Colonic mucosa (tissue), 4 donors: ENCODE measurements around the gene WDR4. TPM values are rescaled to one million over a fixed set of nuclear protein-coding genes. Genes with fewer than 3 reads are reported as not detected.
"Not testable (repeated sequence)": the region's sequence is repeated elsewhere in the genome, so short reads cannot be mapped to it uniquely, and the experiment has no call there.

Experiments used
- DNase-seq: peaks from one replicate; pipeline ENCODE4 v3.0.0-alpha.2; 2020
- H3K27ac ChIP-seq: fragments of 200-600 bp; one replicate; pipeline ENCODE4 v1.8.0; 2021
- H3K27me3 ChIP-seq: fragments of 200-600 bp; one replicate; pipeline ENCODE4 v1.8.0; 2021
- H3K36me3 ChIP-seq: fragments of 200-600 bp; one replicate; pipeline ENCODE4 v1.8.0; 2021
- H3K4me1 ChIP-seq: fragments of 200-600 bp; one replicate; pipeline ENCODE4 v1.8.0; 2021; ENCODE audit warnings: mild to moderate bottlenecking
- H3K4me3 ChIP-seq: fragments of 200-600 bp; one replicate; pipeline ENCODE4 v1.8.0; 2021
- H3K9ac ChIP-seq, 2 donors: one replicate each; pipeline ENCODE4 v1.7.0; 2013; ENCODE audit warnings: control low read depth in 2 of 2, low read depth in 2 of 2, low read length in 2 of 2
- H3K9me3 ChIP-seq: fragments of 200-600 bp; one replicate; pipeline ENCODE4 v1.8.0; 2021
- intact Hi-C: fragments of 100-400 bp; cut with DNase I; formaldehyde crosslinking; loops from one replicate; pipeline ENCODE4 v1.14.1; 2022
- total RNA-seq, 2 donors: library from RNA; stranded (reverse); fragmentation: NEBNext Ultra II Directional in 1 of 2; extraction: Animal tissue kit (Norgen Biotek cat#: 25700) in 1 of 2; gene quantifications; one replicate each; pipeline ENCODE4 v1.2.1, GENCODE V29; 2021
- TF ChIP-seq, protein P1 (sequence below): fragments of 200-600 bp; IDR thresholded peaks from one replicate; pipeline ENCODE4 v1.8.0; 2022; ENCODE audit warnings: antibody characterized with exemption, mild to moderate bottlenecking
- donor health status: healthy.
- donor health status: DM: no; HTN: no; CAD: no.
- donor health status: DM: no; HTN: no; CAD: no.

The WDR4 gene, protein sequence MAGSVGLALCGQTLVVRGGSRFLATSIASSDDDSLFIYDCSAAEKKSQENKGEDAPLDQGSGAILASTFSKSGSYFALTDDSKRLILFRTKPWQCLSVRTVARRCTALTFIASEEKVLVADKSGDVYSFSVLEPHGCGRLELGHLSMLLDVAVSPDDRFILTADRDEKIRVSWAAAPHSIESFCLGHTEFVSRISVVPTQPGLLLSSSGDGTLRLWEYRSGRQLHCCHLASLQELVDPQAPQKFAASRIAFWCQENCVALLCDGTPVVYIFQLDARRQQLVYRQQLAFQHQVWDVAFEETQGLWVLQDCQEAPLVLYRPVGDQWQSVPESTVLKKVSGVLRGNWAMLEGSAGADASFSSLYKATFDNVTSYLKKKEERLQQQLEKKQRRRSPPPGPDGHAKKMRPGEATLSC
- 10 to 100 TPM in 1 of 2 donors, 1 to 10 TPM in 1; 8.1 to 43.7 TPM for total RNA-seq

DNA sequence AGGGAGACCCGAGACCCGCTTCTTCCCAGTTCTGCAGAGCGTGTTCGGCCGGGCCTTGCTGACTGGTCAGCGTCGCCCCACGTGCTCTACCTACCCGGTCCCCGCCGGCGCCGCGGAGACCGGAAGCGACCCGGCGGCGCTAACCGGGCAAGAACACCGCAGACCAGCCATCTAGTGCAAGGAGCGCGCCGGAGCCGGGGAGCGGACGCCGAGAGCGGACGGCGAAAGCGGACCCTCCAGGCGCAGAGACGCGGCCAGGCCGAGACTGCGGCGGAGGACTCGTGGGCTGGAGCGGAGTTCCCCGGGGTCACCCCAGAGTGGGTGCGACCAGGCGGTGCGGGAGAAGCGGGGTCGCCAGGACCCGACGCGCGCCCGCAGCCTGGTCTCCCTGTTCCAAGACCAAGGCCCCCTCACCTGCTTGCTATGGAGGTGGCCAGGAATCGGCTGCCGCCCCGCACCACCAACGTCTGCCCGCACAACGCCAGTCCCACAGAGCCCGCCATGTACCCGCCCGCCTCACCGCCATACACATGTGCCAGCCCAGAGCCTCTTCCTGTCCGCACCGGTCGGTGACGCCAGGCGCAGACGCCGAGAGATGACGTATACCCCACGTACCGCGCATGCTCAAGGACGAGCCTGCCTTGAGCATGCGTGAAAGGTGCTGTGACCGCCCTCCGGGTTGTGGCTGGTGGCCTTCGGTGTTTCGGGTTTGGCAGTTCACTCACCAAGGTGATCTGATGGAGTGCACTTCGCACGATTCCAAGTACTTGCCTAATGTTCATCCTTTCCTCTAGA, at the start of gene WDR4:
WDR4 (minus strand) TSS at position 547 of the 795 bp plus-strand sequence; CDS start at position 503, 44 bp downstream.
- Histone ChIP-seq H3K9ac (peak within 1 kb of the TSS; percentile 89), H3K27me3 (no peaks in the 10 kb centered on the region), H3K27ac (peak within 1 kb of the TSS; percentile 82), H3K9me3 (no peaks in the 10 kb centered on the region), H3K4me3 (peak within 1 kb of the TSS; percentile 100), H3K4me1 (peaks cover 3% of the 10 kb centered on the region), H3K36me3 (no peaks in the 10 kb centered on the region)
- TF ChIP-seq, protein P1, sequence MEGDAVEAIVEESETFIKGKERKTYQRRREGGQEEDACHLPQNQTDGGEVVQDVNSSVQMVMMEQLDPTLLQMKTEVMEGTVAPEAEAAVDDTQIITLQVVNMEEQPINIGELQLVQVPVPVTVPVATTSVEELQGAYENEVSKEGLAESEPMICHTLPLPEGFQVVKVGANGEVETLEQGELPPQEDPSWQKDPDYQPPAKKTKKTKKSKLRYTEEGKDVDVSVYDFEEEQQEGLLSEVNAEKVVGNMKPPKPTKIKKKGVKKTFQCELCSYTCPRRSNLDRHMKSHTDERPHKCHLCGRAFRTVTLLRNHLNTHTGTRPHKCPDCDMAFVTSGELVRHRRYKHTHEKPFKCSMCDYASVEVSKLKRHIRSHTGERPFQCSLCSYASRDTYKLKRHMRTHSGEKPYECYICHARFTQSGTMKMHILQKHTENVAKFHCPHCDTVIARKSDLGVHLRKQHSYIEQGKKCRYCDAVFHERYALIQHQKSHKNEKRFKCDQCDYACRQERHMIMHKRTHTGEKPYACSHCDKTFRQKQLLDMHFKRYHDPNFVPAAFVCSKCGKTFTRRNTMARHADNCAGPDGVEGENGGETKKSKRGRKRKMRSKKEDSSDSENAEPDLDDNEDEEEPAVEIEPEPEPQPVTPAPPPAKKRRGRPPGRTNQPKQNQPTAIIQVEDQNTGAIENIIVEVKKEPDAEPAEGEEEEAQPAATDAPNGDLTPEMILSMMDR, result no peak
- intact Hi-C loops, result no loop called here
- DNase-seq, result peak; percentile 99

DNA sequence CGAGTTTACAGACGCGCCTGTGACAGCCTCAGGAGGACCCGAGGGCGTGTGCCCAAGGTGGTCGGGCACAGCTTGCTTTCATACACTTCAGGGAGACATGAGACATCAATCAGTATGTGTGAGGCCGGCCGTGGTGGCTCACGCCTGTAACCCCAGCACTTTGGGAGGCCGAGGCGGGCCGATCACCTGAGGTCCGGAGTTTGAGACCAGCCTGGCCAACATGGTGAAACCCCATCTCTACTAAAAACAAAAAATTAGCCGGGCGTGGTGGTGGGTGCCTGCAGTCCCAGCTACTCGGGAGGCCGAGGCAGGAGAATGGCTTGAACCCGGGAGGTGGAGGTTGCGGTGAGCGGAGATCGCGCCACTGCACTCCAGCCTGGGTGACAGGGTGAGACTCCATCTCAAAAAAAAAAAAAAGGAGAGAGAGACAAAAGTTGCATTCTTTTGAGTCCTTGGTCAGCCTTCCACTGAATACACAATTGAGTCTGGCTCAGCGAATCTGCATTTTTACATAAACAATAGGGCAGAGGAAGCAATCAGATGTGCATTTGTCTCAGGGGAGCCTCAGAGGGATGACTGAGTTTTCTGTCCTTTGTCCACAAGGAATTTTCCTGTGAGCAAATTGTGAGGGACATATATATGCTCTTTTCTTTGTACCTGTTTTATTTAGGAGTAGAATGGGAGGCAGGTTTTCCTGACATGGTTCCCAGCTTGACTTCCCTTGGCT, 48.3 kb upstream of the WDR4 start:
- intact Hi-C loops, H3K27me3 ChIP-seq, H3K36me3 ChIP-seq, H3K4me3 ChIP-seq, DNase-seq, H3K4me1 ChIP-seq, H3K9me3 ChIP-seq, H3K9ac ChIP-seq, H3K27ac ChIP-seq: not testable (repeated sequence)

DNA sequence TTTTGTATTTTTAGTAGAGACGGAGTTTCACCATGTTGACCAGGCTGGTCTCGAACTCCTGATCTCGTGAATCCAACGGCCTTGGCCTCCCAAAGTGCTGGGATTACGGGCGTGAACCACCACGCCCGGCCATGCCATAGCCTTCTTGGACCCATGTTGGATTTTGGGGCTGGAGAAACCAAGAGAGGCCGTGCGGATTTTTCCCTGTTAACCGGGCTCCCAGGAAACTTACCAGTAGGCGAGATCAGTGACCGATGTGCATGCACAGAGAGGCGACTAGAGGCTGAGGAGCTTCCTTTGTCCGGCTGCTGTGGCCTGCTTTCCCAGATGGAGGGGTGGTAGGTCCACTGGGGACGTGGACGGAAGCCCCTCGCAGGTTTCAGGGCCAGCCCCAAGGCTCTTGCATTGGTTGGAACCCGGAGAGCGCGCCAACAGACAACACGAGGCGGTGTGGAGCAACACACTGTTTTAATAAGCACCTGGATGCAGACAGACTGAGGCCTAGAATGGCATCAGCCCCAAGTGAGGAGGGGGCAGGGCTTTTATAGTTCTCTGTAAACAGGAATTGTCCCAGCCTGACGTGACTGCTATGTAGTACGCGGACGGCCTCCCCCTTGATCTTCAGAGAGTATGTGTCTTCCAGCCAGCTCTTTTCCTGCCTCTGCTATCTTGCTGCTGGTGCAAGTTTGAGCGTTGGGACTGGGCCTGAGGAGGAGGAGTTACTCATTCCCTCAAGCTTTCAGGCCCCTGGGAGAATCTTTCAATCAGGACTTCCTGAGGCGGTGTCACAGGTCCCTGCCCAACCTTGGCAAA, 46.0 kb upstream of the WDR4 start, which contains the start of gene ERVH48-1:
ERVH48-1 (minus strand) TSS at position 517 of the 813 bp plus-strand sequence. CDS start 6,624 bp downstream, outside the sequence.
- Histone ChIP-seq H3K9ac (no peak within 1 kb of the TSS), H3K4me3 (no peak within 1 kb of the TSS), H3K9me3 (no peaks in the 10 kb centered on the region), H3K36me3 (no peaks in the 10 kb centered on the region), H3K27ac (no peak within 1 kb of the TSS), H3K27me3 (no peaks in the 10 kb centered on the region), H3K4me1 (no peaks in the 10 kb centered on the region)
- intact Hi-C loops, result no loop called here
- TF ChIP-seq, protein P1, result no peak
- no peak for DNase-seq

DNA sequence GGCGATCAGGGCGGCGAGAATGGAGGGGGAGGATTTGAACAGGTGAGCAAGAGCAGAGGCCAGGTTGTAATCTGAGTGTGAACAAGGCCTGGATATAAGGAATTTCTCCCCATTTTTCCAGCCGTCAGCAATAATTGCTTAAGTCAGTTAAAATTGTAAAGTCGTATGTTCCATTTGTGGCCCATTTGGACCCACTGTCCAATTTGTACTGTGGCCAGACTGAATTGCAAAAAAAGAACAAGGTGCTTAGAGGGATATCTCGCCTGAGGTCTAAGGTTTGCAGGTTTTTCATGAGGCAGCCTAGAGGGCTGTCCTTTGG, 45.1 kb upstream of the WDR4 start:
- Histone ChIP-seq H3K4me1 (no peaks in the 10 kb centered on the region), H3K27ac (no peak overlapping the region), H3K4me3 (no peak overlapping the region), H3K36me3 (no peaks in the 10 kb centered on the region), H3K9me3 (no peaks in the 10 kb centered on the region), H3K9ac (no peak overlapping the region), H3K27me3 (no peaks in the 10 kb centered on the region)
- DNase-seq, result no peak
- TF ChIP-seq, protein P1, result no peak
- intact Hi-C loops, result no loop called here

DNA sequence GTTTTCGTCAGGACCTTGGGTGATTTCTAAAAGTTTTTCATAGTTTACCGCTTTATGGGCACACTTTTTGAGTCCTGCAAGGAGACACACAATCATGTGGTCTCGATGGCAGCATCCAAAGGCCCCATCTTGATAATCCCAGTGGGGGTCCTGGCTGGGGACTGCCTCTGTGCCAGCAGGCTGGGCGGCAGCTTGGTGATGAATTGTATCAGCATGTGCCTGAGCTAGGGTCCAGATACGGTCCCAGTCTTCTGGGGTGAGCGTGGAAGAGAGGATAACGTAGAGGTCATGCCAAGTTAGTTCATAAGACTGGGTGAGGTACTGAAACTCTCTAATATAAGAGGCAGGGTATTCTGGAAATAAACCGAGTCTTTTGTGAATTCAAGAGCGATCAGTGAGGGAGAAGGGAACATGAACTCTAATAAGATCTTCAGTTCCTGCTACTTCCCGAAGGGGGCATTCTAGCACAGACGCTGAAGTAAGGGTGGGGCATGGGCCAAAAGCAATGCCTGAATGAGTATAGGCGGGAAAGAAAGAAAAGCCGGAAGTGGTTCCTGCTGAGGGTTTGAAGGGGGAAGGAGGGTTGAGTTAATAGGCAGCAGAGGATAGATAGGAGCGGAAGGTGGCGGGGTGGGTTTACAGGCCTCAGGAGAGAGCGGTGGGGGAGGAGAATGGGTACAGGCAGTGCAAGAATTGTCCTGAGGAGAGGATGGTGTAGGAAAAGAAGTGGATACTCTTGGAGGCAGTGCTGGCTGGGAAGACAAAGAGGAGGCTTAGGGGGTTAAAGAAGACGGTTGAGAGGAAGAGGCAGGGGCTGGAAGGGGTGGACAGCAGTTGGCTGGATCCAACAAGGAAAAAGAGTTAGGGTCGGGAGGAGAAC, 44.5 kb upstream of the WDR4 start:
- peak; percentile 87 for DNase-seq
- Histone ChIP-seq H3K36me3 (no peaks in the 10 kb centered on the region), H3K4me1 (no peaks in the 10 kb centered on the region), H3K27ac (no peak overlapping the region), H3K4me3 (no peak overlapping the region), H3K9ac (peak overlapping the region in 1 of 2 donors; percentile 40), H3K9me3 (no peaks in the 10 kb centered on the region), H3K27me3 (no peaks in the 10 kb centered on the region)
- TF ChIP-seq, protein P1, result peak; percentile 57
- intact Hi-C loops, result no loop called here
